HG03520 (cell line): ENCODE data around the gene OPA3.

Source experiments
- ATAC-seq: cut with Tn5 transposase; IDR thresholded peaks from one replicate; pipeline ENCODE4 v1.9.1; 2021; ENCODE audit warnings: mild to moderate bottlenecking, moderate library complexity; ENCODE audit not compliant: unreplicated experiment

The OPA3 gene

DNA sequence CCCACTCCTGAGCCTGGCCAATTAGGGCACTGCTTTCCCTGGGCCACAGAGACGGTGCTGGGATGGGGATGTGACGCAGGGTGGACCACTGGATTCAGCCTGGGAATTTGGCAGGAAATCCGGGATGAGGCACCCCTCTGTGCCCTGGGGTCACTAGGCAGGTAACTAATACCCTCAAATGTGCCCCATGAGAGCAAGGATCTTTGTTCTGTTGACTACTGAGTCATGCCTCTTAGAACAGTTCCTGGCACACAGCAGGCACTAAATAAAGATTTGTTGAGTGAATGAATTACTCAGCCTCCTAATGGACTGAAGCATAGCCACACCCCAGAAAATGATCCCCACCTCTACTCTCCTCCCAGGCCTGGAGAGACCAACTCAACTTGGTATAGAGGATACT lies 15.9 kb downstream of the OPA3 start:
- no peak for ATAC-seq

DNA sequence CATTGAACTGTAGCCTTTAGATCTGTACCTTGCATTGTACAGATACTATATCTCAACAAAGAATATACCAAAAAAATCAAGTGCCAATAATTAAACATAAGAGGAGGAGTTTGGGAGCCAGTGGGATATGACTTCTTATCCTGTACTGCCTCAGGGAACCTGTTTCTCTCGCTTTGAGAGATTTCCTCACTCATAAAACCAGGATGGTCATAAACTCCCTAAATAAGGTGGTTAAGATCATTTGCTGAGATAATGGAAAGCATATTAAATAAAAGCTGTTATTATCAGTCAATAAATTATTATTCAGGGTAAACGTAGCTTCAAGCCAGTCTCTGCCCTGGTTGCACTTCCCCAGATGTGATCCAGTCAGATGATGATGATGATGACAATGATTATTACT lies 17.0 kb downstream of the OPA3 start:
- no peak for ATAC-seq

DNA sequence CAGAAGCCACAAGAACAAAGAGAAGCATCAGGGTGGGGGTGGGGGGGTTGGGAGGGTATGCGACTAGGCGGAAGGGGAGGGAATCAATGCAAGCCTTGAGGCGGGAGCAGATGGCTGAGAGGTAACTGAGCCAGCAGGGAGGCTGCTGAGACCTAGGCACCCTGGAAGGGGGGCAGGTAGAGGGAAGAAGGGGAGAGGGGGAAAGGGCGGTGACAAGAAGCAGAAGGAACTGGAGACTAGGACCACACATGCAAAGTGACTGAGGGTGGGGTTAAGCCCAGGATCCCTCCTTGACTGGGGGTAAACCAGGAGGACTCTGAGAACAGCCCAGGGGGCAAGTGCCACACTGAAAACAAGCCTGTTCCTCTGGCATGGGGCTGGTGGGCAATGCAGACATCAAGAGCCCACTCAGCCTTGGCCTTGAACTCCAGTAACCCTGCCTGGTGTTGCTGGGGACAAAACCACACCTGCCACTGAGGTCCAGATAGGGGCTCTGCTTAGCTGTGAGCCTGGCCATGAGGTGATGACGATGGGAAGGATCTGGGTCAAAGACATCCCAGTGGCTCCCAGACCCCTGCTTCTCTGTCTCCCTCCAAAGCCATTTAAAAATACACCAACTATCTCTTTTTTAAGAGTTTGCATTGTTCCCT lies 20.3 kb downstream of the OPA3 start:
- ATAC-seq: no peak

DNA sequence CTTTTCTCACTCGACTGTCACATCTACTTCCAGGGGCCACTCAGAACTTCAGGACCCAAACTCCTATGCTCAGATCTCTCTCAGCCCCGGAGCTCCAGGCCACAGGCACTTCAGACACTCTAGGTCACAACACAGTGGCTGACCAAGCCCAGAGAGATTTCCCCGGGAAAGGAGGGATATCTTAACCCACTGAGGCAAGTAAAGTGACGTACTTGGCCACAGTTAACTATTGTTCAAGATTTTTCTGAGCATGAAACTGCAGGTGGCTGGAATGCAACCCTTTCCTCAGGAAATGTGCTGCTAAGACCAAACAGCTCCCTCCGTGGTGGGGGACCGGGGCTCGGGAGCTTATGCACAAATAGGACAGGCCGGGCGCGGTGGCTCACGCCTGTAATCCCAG lies 23.9 kb downstream of the OPA3 start:
- ATAC-seq: no peak

DNA sequence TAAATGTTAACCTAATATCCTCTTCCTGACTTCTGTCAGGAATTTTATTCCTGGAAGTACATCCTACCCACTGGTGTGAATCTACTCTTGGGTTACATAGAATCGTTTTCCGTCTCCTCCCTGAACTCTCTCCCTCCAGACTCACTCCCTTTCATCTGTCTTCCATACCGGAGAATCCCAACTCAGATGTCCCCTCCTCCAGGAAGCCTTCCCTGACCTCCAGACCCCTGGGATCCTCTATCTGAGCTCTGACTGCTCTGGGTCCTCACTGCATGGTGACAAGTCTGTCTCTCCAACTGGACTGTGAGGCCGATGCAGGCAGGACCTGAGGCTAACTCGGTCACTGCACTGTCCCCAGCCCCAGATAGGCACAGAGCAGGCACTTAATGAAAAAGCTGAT lies 24.6 kb downstream of the OPA3 start:
- ATAC-seq: no peak

DNA sequence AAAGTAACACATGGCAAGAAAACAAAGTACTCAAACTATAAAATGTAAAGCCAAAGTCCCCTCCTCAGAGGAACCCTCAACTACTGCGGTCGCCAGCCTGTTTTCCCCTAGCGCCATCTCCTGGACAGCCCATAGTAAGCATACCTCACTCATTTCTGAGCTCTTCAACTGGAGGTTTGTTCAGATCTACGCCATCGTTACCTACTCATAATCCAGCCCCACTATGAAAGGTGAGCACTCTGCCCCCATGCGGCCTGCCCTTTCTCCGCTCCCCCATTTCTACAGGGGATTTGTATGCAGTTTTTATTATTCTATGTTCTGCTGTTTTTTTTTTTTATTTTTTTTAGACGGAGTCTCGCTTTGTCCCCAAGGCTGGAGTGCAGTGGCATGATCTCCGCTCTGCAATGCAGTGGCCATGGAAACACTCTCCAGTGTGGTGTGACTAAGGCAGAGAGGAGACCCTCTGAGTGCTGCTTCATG lies 26.2 kb downstream of the OPA3 start:
- ATAC-seq: no peak

DNA sequence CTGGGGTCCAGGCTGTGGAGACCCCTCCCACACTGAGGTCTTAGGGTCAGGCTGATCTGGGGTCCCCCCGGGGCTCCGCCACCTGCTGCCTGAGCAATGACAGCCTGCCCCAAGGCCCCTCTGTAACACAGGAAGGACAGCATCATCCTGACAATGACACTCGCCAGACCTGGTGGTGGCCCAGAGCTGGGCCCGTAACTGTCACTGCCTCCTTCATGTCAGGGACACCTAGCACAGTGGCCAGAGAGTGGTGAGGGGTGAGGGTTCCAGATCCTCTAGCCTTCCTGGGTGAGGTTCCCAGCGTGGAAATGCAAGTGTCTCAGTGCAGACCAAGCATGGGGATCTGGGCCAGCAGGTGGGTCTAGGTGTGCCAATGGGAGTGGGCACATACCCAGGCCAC lies 27.8 kb downstream of the OPA3 start:
- ATAC-seq: no peak

DNA sequence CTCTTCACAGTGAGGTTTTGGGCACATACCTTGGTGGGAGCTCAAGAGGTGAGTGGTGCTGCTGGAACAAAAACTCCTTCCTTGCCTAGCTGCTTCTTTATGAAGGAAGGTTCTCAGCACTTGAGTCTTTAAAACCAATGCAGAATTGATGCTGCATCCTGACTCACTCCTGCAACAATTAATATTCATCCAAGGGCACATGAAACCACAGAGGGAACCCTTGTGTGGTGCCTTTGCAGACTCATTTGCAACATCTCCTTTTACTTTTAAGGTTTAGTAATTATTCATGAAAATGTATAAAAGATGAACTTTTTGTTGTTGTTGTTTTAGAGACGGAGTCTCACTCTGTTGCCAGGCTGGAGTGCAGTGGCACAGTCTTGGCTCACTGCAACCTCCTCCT lies 30.1 kb downstream of the OPA3 start:
- ATAC-seq: no peak

DNA sequence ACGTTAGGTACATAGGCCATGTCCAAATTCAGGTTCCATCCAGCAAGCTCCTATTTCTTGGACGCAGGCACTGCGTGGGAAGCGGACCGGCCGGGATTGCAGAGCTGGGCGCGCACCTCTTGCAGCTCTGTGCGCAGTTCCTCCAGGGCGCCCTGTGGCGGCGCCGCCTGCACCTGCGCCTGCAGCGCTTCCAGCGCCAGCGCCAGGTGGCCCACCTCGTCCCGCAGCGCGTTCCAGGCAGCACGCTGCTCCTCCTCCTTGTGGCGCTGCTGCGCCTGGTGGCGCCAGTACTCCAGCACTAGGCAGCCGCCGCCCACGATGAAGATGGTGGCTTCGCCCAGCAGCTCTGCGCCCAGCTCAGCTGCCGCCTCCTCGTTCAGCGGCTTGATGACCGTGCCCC lies 31.1 kb downstream of the OPA3 start:
- no peak for ATAC-seq

DNA sequence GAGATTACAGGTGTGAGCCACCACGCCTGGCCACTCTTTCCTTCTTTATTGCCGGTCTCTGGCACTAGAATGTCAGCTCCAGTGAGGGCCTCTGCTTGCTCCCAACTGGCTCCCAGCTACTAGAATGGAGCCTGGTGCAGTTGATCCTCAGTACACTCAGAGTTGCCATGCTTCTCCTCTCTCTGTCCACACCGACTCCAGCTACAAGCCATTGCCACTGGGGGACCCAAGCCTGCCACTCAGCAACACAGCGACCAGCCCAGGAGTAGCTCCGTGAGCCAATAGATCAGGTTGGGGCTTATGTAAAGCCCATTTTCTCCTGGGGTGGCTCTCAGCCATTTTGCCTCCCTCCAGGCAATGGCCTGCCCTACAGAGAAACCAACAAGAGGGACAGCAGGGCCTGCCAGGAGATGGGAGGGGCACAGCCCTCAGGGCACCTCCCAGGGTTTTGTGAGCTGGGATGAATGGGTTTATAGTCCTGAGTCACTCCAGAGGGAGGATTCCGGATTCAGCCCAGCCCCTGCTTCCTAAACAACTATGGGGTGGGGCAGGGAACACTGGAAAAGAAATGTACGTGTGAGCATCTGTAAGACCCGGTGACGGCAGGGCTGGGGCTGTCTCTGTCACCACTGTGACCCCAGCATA lies 36.5 kb downstream of the OPA3 start:
- no peak for ATAC-seq

DNA sequence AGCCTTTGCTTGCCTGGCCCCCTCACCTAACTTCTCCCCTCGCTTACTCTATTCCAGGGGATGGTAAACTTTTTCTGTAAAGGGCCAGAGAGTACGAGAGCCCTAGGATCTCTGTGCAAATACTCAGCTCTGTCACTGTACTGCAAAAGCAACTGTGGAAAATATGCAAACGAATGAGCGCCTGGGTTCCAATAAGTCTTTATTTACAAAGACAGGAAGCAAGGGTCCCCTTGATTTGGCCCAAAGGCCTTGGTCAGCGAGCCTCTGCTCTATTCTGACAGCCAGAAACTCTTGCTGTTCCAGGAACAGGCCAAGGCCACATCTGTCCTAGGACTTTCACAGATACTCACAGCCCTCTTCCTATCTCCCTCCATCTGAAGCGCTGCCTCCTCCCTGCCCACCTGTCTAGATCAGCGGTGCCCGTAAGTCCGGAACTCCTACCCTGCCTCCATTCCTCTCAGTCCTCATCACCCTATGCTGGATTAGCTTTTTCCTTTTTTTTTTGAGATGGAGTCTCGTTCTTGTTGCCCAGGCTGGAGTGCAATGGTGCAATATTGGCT lies 37.3 kb downstream of the OPA3 start:
- no peak for ATAC-seq

DNA sequence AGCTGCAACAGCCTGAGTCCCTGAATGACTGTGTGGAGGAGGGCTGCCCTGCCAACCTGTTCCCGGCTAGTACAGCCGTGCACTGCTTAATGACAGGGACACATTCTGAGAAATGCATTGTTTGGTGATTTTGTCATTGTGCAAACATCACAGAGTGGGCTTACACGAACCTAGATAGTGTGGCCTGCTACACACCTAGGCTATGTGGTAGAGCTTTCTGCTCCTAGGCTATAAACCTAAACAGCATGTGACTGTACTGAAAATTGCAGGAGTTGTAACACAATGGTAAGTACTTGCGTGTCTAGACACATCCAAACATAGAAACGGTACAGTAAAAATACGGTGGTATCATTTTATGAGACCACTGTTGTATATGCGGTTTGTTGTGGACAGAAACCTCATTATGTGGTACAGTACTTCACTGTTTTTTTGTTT lies 42.4 kb downstream of the OPA3 start:
- ATAC-seq: no peak

DNA sequence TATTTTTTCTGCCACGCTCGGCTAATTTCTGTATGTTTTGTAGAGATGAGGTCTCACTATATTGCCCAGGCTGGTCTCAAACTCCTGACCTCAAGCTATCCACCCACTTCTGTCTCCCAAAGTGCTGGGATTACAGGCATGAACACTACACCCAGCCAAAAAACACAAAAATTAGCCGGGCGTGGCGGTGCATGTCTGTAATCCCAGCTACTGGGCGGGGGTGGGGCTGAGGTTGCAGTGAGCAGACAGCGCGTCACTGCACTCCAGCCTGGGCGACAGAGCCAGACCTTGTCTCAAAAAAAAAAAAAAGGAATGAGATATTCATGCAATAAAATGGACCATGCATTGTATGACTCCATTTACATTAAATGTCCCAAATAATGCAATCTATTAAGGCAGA lies 45.1 kb downstream of the OPA3 start:
- ATAC-seq: no peak

DNA sequence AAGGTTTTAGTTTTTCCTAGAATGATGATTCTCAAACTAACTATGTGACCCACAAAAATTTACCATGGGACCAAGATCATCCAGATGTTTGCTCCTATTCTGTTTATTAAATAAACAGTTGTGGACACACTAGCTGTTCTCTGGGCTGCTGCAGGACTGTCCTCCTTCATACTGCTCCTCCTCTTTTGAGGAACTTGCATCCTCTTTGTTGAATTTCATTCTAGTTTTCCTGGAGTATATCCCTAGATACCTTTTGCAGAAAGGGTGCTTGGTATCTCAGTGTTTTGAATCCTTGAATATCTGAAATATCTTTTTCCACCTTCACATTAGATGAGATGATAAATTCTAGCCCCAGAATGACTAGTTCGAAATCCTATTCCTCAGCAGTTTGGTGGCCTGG lies 53.3 kb downstream of the OPA3 start:
- no peak for ATAC-seq

DNA sequence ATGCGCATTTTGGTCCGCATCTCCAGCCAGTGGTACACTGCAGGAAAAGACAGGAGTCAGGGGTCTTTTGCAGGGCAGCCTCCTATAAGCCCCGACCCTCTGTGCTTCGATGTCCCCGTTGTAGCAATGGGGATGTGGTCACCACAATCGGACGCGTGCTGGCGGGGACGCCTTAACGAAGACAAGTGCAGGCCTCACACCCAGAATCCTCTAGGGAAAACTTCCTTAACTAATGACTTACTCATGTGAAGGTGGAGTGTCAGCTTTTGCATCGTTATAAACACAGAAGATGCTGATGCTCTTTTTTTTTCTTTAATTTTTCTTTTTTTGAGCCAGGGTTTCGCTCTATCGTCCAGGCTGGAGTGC lies 55.2 kb downstream of the OPA3 start:
- ATAC-seq: no peak

DNA sequence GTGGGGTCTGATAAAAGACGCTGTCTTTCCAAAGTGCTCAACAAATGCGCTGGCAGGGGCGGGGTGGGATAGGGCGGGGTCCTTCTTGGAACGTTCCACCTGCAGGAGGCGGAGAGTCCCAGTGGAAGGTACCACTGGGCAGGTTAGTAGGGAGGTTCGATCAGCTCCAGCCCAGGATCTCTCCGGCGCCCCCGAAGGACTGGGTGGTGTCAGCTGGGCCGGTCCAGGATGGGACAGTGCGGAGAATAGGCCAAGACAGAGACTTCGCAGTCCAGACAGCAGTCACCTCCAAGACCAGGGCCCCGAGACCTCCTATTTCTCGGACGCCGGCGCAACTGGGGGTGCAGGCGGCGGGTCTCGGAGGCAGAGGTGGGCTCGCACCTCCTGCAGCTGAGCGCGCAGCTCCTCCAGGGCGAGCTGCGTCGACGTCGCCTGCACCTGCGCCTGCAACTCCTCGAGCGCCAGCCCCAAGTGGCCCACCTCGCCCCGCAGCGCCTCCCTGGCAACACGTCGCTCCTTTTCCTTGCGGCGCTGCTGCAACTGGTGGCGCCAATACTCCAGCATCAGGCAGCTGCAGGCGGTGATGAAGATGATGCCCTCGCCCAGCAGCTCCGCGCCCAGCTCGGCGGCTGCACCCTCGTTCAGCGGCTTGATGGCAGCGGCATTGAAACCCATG lies 55.7 kb downstream of the OPA3 start:
- ATAC-seq: no peak

DNA sequence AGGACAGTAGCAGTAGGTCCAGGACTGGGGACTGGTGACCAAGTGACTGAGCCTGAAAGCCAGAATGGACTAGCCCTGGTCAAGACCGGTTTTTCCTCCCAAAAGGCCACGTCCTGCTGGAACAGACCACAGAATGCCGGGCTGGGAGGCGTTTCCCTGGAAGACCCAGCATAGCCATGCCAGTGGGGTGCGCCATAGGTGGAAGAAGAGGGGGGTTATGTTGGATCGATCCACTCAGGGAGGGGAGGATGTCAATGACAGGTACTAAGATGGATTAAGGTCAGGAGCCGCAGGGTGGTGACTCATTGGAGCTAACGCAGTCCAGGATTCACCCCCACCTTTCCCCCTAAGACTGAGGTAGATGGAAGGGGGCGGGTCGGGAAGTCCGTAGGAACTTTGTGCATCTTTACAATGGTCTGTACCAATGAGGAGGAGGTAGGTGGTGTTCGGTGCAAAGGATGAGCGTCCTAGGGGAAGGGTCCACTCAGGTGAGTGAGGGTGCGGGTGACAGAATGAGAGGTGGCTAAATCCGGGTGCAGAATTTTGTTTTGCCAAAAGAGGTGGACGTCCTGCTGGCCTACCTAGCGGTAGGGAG lies 56.4 kb downstream of the OPA3 start:
- no peak for ATAC-seq

DNA sequence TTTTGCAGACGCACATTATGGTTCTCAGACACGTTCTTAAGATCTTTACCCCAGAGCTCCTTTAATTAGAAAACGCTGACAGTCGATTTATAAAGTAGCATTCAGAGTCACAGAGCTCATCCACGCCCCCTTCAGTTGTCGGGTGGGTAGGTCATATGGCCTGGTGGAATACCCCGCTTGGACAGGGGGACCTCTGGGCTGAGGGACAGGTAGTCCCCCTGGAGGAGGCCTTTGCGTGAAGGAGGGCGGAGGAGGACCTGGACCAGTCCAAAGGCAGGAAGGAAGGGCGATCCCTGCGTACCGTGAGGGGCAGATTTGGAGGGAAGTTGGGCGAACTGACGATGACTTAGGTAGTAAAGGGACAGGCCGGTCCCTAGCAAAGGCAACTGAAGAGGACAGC lies 56.9 kb downstream of the OPA3 start:
- ATAC-seq: no peak

DNA sequence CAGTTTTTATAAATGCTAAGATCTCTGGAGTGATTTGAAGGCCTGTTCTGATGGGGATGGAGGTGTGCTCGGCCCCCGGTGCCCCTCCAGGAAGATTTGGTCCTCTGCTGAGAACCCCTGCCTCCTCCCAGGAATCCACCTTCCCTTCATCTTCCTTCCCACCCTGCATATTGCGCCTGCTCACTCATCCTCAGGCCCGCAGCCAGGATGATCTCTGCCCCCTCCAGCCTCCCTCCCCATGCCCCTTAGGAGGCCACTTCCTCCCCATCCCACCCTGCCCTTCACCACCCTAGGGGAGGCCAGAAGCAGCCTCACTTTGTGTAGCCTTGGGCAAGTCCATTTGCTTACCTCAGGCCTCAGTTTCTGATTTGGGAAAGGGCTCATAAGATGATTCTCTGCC lies 57.6 kb downstream of the OPA3 start:
- no peak for ATAC-seq

DNA sequence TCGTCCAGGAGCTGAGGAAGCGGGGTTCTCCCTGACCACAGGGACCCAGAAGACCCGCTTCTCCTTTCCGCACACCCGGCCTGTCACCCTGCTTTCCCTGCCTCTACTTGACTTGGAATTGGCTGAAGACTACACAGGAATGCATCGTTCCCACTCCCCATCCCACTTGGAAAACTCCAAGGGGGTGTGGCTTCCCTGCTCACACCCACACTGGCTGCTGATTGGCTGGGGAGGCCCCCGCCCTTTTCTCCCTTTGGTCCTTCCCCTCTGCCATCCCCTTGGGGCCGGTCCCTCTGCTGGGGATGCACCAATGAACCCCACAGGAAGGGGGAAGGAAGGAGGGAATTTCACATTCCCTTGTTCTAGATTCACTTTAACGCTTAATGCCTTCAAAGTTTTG lies 58.5 kb downstream of the OPA3 start:
- ATAC-seq: no peak

DNA sequence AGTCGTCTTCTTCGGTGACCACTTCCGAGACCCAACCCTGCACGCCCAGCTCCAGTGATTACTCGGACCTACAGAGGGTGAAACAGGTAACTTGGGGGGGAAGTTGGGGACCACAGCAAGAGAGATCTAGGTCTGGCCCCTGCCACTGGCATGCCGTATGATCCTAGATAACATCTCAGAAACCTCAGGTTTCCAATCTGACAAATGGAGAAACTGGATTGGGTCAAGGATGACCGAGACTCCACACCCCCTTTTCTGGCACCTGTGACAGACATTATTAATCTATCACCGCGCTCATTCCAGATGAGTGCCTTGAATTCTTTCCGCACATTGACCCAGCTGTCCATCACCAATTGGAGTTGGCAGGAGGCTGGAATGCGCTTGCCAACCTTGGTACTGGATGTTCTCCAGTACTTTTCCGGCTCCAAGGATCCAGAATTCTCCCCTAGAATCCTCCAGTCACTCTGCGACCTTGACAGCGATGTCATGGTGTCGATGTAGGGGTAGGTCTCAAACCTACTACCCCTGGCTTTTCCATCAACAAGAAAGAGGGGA lies 60.0 kb downstream of the OPA3 start:
- ATAC-seq: no peak
